DND-41 (cell line): ENCODE data around the gene IGLL5.
A peak's percentile ranks its signal among the peaks of the same experiment; 100 is the strongest.

Experiments
- ATAC-seq: fragments of 200-7000 bp; cut with Tn5 transposase; 3 replicates; pipeline ENCODE4 v1.9.1; 2021; ENCODE audit warnings: low read depth; ENCODE audit not compliant: insufficient read depth
- DNase-seq: peaks from one replicate; pipeline ENCODE4 v3.0.0-alpha.2; 2020
- H2AFZ ChIP-seq: 2 replicates; pipeline ENCODE4 v1.6.0; 2012; ENCODE audit warnings: low read depth, low read length
- H3K27ac ChIP-seq: 2 replicates; pipeline ENCODE4 v1.5.1; 2012; ENCODE audit warnings: low read length, inconsistent platforms
- H3K27me3 ChIP-seq: fragments of 200-600 bp; sonication (generic); 2 replicates; pipeline ENCODE4 v1.6.0; 2012; ENCODE audit warnings: low read length, mild to moderate bottlenecking, inconsistent platforms; ENCODE audit not compliant: insufficient read depth, poor library complexity
- H3K36me3 ChIP-seq: 2 replicates; pipeline ENCODE4 v1.5.1; 2012; ENCODE audit warnings: low read length, inconsistent platforms; ENCODE audit not compliant: insufficient read depth
- H3K4me1 ChIP-seq: 2 replicates; pipeline ENCODE4 v1.5.1; 2012; ENCODE audit warnings: mild to moderate bottlenecking, low read length; ENCODE audit not compliant: insufficient read depth
- H3K4me2 ChIP-seq: 2 replicates; pipeline ENCODE4 v1.6.0; 2012; ENCODE audit warnings: mild to moderate bottlenecking, moderate library complexity, low read length, inconsistent platforms; ENCODE audit not compliant: insufficient read depth
- H3K4me3 ChIP-seq, 2 experiments: fragments of 200-600 bp in 1 of 2; shearing (Covaris generic) in 1 of 2; 2 replicates each; pipeline ENCODE4 v1.5.1; 2012 to 2016; ENCODE audit warnings: inconsistent platforms in 2 of 2, low read length in 2 of 2, mild to moderate bottlenecking in 2 of 2, low read depth in 1 of 2, moderate library complexity in 1 of 2
- H3K79me2 ChIP-seq: 2 replicates; pipeline ENCODE4 v1.6.0; 2012; ENCODE audit warnings: low read length, inconsistent platforms; ENCODE audit not compliant: insufficient read depth
- H3K9ac ChIP-seq: 2 replicates; pipeline ENCODE4 v1.6.0; 2012; ENCODE audit warnings: low read depth, mild to moderate bottlenecking, inconsistent platforms, low read length, moderate library complexity
- H3K9me3 ChIP-seq: 2 replicates; pipeline ENCODE4 v1.5.1; 2012; ENCODE audit warnings: low read length, moderate library complexity, mild to moderate bottlenecking, inconsistent platforms; ENCODE audit not compliant: insufficient read depth, severe bottlenecking
- H4K20me1 ChIP-seq: 2 replicates; pipeline ENCODE4 v1.6.0; 2012; ENCODE audit warnings: low read length; ENCODE audit not compliant: insufficient read depth
- CTCF ChIP-seq: IDR thresholded peaks from 2 replicates; pipeline ENCODE4 v1.5.1; 2012; ENCODE audit warnings: borderline replicate concordance, low read length, moderate library complexity, mild to moderate bottlenecking; ENCODE audit not compliant: poor library complexity, severe bottlenecking; ENCODE audit errors: extremely low read depth
- EZH2 ChIP-seq: IDR thresholded peaks from 3 replicates; pipeline ENCODE4 v1.6.1; 2012; ENCODE audit warnings: borderline replicate concordance, low read depth, mild to moderate bottlenecking, moderate library complexity, low read length, inconsistent platforms; ENCODE audit not compliant: severe bottlenecking

The IGLL5 gene

GRCh38 chr22:22887621-22888503 is at the start of gene IGLL5:
TSS of gene IGLL5 (plus strand) at chr22:22887816. CDS start at chr22:22888054, 238 bp downstream.
- H3K4me2 ChIP-seq = no peak within 1 kb of the TSS
- no peaks in the 10 kb centered on the region for H3K79me2 ChIP-seq
- H3K27ac ChIP-seq = peak within 1 kb of the TSS; percentile 98
- no peak within 1 kb of the TSS; the same call in 1 of the 2 replicates for H3K9ac ChIP-seq
- TF ChIP-seq EZH2 = no peak
- no peak for TF ChIP-seq CTCF
- H3K4me3 ChIP-seq = no peak within 1 kb of the TSS
- H3K36me3 ChIP-seq = no peaks in the 10 kb centered on the region
- no peaks in the 10 kb centered on the region for H3K27me3 ChIP-seq
- ATAC-seq (no peak), DNase-seq (peak; percentile 39)
- H2AFZ ChIP-seq = no peak within 1 kb of the TSS
- no peaks in the 10 kb centered on the region for H3K9me3 ChIP-seq
- no peaks in the 10 kb centered on the region for H4K20me1 ChIP-seq
- peaks cover 55% of the 10 kb centered on the region for H3K4me1 ChIP-seq

GRCh38 chr22:22838148-22838786 is 49.3 kb upstream of the IGLL5 start:
- Histone ChIP-seq H3K4me1 (0 out of 2 replicates have a peak, but pooled peaks cover 3% of the 10 kb centered on the region), H3K9ac (no peak overlapping the region), H3K9me3 (no peaks in the 10 kb centered on the region), H3K79me2 (no peaks in the 10 kb centered on the region), H2AFZ (no peak overlapping the region), H3K36me3 (no peaks in the 10 kb centered on the region), H4K20me1 (no peaks in the 10 kb centered on the region), H3K27me3 (no peaks in the 10 kb centered on the region), H3K27ac (no peak overlapping the region), H3K4me2 (no peak overlapping the region), H3K4me3 (no peak overlapping the region)
- DNase-seq (no peak), ATAC-seq (0 out of 3 replicates have a peak, but pooled peaks have one; percentile 24)
- TF ChIP-seq EZH2 (no peak), CTCF (no peak)

GRCh38 chr22:22839570-22840314 is 47.9 kb upstream of the IGLL5 start:
- no peak for TF ChIP-seq CTCF
- TF ChIP-seq EZH2 = no peak
- ATAC-seq = no peak
- no peaks in the 10 kb centered on the region for H3K79me2 ChIP-seq

More at GRCh38 chr22:22839570-22840314, 47.9 kb upstream of the IGLL5 start:
- Histone ChIP-seq H3K4me1 (0 out of 2 replicates have a peak, but pooled peaks cover 3% of the 10 kb centered on the region), H3K9ac (no peak overlapping the region), H3K27ac (no peak overlapping the region), H4K20me1 (no peaks in the 10 kb centered on the region), H3K27me3 (no peaks in the 10 kb centered on the region), H2AFZ (no peak overlapping the region), H3K9me3 (no peaks in the 10 kb centered on the region), H3K36me3 (no peaks in the 10 kb centered on the region), H3K4me2 (no peak overlapping the region), H3K4me3 (no peak overlapping the region)
- DNase-seq = no peak
